ENCODE measurements around the gene CPB2.

DNA sequence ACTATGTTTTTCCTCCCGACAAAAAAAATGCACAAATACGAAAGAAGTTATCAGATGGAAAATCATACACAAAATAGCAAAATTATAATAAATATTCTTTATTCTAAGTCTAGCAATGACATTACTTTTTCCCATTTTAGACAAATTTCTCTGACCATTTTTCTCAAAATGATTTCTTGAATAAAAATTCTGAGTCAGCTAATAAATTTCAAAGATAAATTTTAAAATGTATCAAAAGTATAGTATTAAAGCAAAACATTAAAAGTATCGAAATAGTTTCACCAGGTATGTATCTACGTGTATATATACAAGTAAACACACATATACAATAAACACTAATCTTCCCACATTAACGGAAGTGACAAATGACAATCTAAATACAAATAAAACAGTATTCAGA, 61.2 kb downstream of the CPB2 start:
- TF ChIP-seq, protein P1, sequence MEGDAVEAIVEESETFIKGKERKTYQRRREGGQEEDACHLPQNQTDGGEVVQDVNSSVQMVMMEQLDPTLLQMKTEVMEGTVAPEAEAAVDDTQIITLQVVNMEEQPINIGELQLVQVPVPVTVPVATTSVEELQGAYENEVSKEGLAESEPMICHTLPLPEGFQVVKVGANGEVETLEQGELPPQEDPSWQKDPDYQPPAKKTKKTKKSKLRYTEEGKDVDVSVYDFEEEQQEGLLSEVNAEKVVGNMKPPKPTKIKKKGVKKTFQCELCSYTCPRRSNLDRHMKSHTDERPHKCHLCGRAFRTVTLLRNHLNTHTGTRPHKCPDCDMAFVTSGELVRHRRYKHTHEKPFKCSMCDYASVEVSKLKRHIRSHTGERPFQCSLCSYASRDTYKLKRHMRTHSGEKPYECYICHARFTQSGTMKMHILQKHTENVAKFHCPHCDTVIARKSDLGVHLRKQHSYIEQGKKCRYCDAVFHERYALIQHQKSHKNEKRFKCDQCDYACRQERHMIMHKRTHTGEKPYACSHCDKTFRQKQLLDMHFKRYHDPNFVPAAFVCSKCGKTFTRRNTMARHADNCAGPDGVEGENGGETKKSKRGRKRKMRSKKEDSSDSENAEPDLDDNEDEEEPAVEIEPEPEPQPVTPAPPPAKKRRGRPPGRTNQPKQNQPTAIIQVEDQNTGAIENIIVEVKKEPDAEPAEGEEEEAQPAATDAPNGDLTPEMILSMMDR (IDR thresholded peaks at IDR 0.05), result no peak
- TF ChIP-seq POLR2A (IDR thresholded peaks at IDR 0.05), result no peak
